Peyer's patch (tissue), 4 donors: ENCODE results near the gene ITGA8. TPM values are rescaled to one million over a fixed set of nuclear protein-coding genes. Genes with fewer than 3 reads are reported as not detected.

ENCODE experiments used
- DNase-seq, 3 donors: peaks; one replicate each; pipeline ENCODE4 v3.0.0-alpha.2; 2017 to 2019
- H3K27ac ChIP-seq, 4 donors: fragments of 200-600 bp; sonication (generic); one replicate each; pipeline ENCODE4 v1.5.1; 2016 to 2019
- H3K27me3 ChIP-seq, 2 donors: fragments of 200-600 bp; sonication (generic); one replicate each; pipeline ENCODE4 v1.5.1; 2019
- H3K36me3 ChIP-seq, 3 donors: fragments of 200-600 bp; sonication (generic); one replicate each; pipeline ENCODE4 v1.5.1; 2016 to 2019
- H3K4me1 ChIP-seq, 4 donors: fragments of 200-600 bp; sonication (generic); one replicate each; pipeline ENCODE4 v1.5.1; 2016 to 2019
- H3K4me3 ChIP-seq, 4 donors: fragments of 200-600 bp; sonication (generic); 1 replicate in 3 of 4; 2 replicates in 1 of 4; pipeline ENCODE4 v1.5.1; 2016 to 2019; ENCODE audit warnings: mild to moderate bottlenecking in 1 of 4
- H3K9me3 ChIP-seq, 4 donors: fragments of 200-600 bp; sonication (generic); one replicate each; pipeline ENCODE4 v1.5.1; 2016 to 2019; ENCODE audit warnings: mild to moderate bottlenecking in 1 of 4
- POLR2A ChIP-seq, 2 donors: fragments of 450-650 bp; IDR thresholded peaks; one replicate each; pipeline ENCODE4 v1.5.1; 2017; ENCODE audit warnings: antibody characterized with exemption in 2 of 2, mild to moderate bottlenecking in 2 of 2, moderate library complexity in 2 of 2
- total RNA-seq, 4 donors: library from RNA; depleted of rRNA; stranded (reverse); fragments of >200 nt; gene quantifications; one replicate each; pipeline ENCODE4 v1.1.0, GENCODE V29; 2016
- TF ChIP-seq, protein P1 (sequence below), 6 experiments: fragments of 450-650 bp in 4 of 6; fragments of 200-600 bp in 2 of 6; sonication (generic) in 1 of 6; IDR thresholded peaks; one replicate each; pipeline ENCODE4 v1.5.1; 2017 to 2019; ENCODE audit warnings: antibody characterized with exemption in 6 of 6, mild to moderate bottlenecking in 3 of 6, moderate library complexity in 1 of 6

ITGA8 gene
- total RNA-seq, 4 donors from 2014 or later = 2.4 to 13.2 (median 3.9) TPM

DNA sequence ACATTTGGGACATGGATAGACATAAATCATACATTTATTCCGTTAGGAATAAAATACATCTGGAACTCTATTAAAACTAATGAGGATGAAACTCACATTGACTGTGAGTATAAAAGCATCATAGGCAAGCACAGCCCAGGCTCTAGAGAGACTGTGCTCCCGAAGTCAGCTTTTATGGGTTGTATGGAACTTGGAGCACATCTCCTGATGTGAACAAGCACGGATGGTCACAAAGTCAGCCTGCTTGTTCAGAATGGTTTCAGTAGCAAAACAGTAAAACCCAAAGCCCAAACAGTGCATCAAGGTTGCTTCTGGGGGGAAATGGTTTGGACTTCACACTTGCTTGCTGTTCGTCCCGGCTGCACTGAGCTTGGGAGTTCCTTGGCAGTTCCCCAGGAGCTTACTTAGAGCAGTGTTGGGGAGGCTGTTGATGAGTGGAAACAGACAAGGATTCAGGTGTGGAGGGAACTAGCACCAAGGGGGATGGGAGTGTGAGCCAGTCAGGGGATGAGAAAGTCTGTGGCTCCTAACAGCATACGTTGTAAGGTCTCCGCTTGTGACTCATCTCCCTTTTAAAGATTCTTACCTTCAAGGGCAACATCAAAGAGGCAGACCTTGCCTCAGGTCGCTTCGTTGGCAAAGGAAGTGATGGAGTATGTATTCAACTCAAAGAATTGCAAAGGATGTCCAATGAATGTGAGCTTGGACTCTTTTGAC is 19.7 kb upstream of the ITGA8 start:
- no peak for TF ChIP-seq POLR2A (IDR thresholded peaks at IDR 0.05)
- TF ChIP-seq, protein P1, sequence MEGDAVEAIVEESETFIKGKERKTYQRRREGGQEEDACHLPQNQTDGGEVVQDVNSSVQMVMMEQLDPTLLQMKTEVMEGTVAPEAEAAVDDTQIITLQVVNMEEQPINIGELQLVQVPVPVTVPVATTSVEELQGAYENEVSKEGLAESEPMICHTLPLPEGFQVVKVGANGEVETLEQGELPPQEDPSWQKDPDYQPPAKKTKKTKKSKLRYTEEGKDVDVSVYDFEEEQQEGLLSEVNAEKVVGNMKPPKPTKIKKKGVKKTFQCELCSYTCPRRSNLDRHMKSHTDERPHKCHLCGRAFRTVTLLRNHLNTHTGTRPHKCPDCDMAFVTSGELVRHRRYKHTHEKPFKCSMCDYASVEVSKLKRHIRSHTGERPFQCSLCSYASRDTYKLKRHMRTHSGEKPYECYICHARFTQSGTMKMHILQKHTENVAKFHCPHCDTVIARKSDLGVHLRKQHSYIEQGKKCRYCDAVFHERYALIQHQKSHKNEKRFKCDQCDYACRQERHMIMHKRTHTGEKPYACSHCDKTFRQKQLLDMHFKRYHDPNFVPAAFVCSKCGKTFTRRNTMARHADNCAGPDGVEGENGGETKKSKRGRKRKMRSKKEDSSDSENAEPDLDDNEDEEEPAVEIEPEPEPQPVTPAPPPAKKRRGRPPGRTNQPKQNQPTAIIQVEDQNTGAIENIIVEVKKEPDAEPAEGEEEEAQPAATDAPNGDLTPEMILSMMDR (IDR thresholded peaks at IDR 0.05) = no peak
- Histone ChIP-seq H3K27me3 (no peaks in the 10 kb centered on the region), H3K9me3 (no peaks in the 10 kb centered on the region), H3K36me3 (no peaks in the 10 kb centered on the region), H3K4me3 (no peak overlapping the region), H3K4me1 (no peaks in the 10 kb centered on the region), H3K27ac (peak overlapping the region; percentile 15 to 71 (median 32))
- DNase-seq = no peak

DNA sequence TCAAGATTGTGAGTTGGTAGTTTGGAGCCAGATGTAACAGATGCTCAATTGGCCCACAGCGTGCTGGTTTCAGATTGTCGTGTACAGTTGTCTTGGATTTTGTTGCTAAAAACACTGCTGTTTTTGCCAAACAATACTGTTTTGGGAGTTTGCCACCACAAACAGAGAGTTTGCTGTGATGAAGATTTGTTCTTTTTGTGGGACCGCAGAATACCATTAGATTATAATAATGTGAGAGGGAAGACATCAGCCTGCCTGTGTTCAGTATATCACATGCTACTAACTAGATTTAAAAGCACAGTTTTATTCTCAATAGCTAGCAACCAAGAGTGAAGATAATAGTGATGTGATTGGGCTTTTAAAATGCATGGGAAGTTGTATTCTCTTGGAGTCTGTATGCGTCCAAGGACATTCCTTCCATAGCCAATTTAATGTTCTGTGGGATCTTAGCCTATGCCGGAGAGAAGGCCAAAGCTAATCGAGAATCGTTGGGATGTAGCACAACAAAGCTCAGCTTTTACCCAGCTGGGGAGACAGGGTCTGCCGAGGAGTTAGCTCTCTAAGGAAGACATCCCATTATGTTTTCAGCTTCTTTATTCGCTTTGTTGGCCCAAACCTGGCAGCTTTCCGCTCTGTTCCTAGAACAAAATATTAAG is 18.7 kb upstream of the ITGA8 start:
- H3K4me3 ChIP-seq = no peak overlapping the region

DNA sequence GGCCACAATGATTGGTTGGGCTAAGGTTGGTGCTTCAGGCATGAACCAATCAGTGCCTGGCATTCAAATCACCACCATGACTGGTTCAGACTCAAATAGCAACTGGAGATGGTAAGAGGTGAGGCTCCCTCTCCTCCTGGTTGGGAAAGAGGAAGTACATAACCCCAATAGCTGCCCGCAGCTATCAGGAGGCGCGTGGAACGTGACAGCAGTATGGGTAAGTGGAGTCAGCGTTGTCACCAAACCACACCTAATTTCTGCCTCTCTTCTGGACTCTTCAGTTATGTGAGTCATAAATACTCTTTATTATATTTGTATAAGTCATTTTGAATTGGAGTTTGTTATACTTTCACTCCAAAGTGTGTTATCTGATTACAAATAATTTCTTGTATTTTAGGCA is 17.9 kb upstream of the ITGA8 start:
- Histone ChIP-seq H3K4me3 (no peak overlapping the region), H3K27ac (peak overlapping the region in 3 of 4 donors; percentile 1 to 48 (median 39)), H3K36me3 (no peaks in the 10 kb centered on the region), H3K27me3 (no peaks in the 10 kb centered on the region), H3K9me3 (no peaks in the 10 kb centered on the region), H3K4me1 (no peaks in the 10 kb centered on the region)
- no peak for DNase-seq
- TF ChIP-seq, protein P1 (IDR thresholded peaks at IDR 0.05) = no peak
- TF ChIP-seq POLR2A (IDR thresholded peaks at IDR 0.05) = no peak

More for the DNA sequence above, 18.7 kb upstream of the ITGA8 start:
- H3K4me1 ChIP-seq = no peaks in the 10 kb centered on the region
- H3K27me3 ChIP-seq = no peaks in the 10 kb centered on the region
- H3K36me3 ChIP-seq = no peaks in the 10 kb centered on the region
- H3K27ac ChIP-seq = peak overlapping the region; percentile 42 to 71 (median 58)
- no peak for TF ChIP-seq POLR2A (IDR thresholded peaks at IDR 0.05)
- TF ChIP-seq, protein P1 (IDR thresholded peaks at IDR 0.05) = no peak
- no peaks in the 10 kb centered on the region for H3K9me3 ChIP-seq
- DNase-seq = no peak

DNA sequence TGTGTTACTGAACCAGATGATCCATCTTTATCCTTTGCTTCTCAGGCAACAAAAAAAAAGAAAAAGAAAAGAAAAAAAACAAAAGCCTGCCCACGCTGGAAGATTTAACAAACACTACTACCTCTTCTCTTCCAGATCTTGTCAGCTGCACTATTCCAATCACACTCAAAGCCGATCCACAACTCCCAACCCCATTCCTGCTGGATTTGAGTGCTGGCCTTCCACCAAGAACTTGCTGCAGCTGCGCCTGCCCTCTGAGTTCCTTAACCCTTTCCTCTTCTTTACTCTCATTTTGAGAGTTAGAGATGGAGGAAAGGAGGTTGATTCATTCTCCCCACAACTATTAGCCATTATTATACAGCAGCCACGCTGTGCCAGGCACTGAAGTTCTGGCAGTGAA is 16.0 kb upstream of the ITGA8 start:
- TF ChIP-seq POLR2A (IDR thresholded peaks at IDR 0.05) = no peak
- TF ChIP-seq, protein P1 (IDR thresholded peaks at IDR 0.05) = no peak
- Histone ChIP-seq H3K4me1 (no peaks in the 10 kb centered on the region), H3K4me3 (no peak overlapping the region), H3K27me3 (no peaks in the 10 kb centered on the region), H3K27ac (peak overlapping the region in 1 of 4 donors; percentile 22), H3K9me3 (no peaks in the 10 kb centered on the region), H3K36me3 (no peaks in the 10 kb centered on the region)
- no peak for DNase-seq

DNA sequence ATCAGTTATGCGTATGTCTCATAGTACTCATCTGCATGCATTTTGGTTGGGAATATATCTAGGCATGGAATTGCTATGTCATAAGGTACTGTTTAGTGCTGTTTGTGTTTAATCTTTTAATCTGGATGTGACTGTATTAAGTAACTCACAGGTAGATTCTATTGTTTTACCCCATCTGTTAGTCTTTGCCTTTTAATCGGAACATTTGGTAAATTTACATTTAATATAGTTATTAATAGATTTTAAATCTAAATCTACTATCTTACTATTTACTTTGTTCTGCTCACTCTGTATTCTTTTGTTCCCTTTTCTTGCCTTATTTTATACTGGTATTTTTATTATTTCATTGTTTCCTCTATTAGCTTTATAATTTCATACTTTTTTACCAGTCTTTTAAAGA is 10.6 kb upstream of the ITGA8 start:
- H3K27ac ChIP-seq = no peak overlapping the region
- no peaks in the 10 kb centered on the region for H3K4me1 ChIP-seq
- H3K9me3 ChIP-seq = no peaks in the 10 kb centered on the region
- no peak overlapping the region for H3K4me3 ChIP-seq
- no peaks in the 10 kb centered on the region for H3K36me3 ChIP-seq
- TF ChIP-seq, protein P1 (IDR thresholded peaks at IDR 0.05) = no peak
- no peak for TF ChIP-seq POLR2A (IDR thresholded peaks at IDR 0.05)
- H3K27me3 ChIP-seq = no peaks in the 10 kb centered on the region
- no peak for DNase-seq
